Testis (tissue), 2 donors: Measurements from ENCODE around the gene TARM1.

Experiments used
- POLR2A ChIP-seq: fragments of 450-650 bp; IDR thresholded peaks from one replicate; pipeline ENCODE4 v1.6.1; 2017; ENCODE audit warnings: antibody characterized with exemption, mild to moderate bottlenecking, moderate library complexity
- TF ChIP-seq, protein P1 (sequence below), 3 experiments: fragments of 450-650 bp in 2 of 3; fragments of 200-600 bp in 1 of 3; sonication (generic) in 1 of 3; IDR thresholded peaks; one replicate each; pipeline ENCODE4 v1.5.1; 2016 to 2019; ENCODE audit warnings: antibody characterized with exemption in 3 of 3, mild to moderate bottlenecking in 2 of 3, moderate library complexity in 1 of 3

DNA sequence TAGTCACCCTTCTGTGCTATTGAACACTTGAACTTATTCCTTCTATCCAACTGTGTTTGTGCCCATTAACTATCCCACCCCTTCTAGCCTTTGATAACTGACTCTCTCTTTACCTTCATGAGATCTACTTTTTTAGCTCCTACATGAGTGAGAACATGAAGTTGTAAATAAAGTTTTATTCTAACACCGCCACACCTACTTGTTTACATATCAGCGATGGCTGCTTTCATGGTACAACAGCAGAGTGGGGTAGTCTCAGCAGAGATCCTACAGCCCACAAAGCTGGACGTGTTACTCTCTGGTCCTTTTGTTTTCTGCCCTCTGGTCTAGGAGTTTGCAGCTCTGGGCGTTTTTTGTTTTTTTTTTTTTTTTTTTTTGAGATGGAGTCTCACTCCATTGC is 41.2 kb downstream of the TARM1 start:
- TF ChIP-seq, protein P1, sequence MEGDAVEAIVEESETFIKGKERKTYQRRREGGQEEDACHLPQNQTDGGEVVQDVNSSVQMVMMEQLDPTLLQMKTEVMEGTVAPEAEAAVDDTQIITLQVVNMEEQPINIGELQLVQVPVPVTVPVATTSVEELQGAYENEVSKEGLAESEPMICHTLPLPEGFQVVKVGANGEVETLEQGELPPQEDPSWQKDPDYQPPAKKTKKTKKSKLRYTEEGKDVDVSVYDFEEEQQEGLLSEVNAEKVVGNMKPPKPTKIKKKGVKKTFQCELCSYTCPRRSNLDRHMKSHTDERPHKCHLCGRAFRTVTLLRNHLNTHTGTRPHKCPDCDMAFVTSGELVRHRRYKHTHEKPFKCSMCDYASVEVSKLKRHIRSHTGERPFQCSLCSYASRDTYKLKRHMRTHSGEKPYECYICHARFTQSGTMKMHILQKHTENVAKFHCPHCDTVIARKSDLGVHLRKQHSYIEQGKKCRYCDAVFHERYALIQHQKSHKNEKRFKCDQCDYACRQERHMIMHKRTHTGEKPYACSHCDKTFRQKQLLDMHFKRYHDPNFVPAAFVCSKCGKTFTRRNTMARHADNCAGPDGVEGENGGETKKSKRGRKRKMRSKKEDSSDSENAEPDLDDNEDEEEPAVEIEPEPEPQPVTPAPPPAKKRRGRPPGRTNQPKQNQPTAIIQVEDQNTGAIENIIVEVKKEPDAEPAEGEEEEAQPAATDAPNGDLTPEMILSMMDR (IDR thresholded peaks at IDR 0.05): no peak
- no peak for TF ChIP-seq POLR2A
